Liver (tissue), 9 donors: Measurements from ENCODE around the gene CREB3L2. TPM values are rescaled to one million over a fixed set of nuclear protein-coding genes. Genes with fewer than 3 reads are reported as not detected.

Experiments
- DNase-seq: peaks from one replicate; pipeline ENCODE4 v3.0.0-alpha.2; 2017; ENCODE audit warnings: low spot score
- H3K27ac ChIP-seq, 2 donors: one replicate each; pipeline ENCODE4 v1.7.0; 2013; ENCODE audit warnings: inconsistent platforms in 2 of 2, low read length in 2 of 2, control low read depth in 1 of 2, low read depth in 1 of 2, mild to moderate bottlenecking in 1 of 2
- H3K27me3 ChIP-seq, 4 donors: one replicate each; pipeline versions ENCODE4 v1.6.1 to v1.7.0; 2013; ENCODE audit warnings: low read length in 3 of 4, inconsistent platforms in 1 of 4, mild to moderate bottlenecking in 1 of 4, moderate library complexity in 1 of 4; ENCODE audit not compliant: control insufficient read depth in 4 of 4, insufficient read depth in 4 of 4
- H3K36me3 ChIP-seq, 4 donors: one replicate each; pipeline versions ENCODE4 v1.6.1 to v1.7.0; 2013; ENCODE audit warnings: low read length in 3 of 4, mild to moderate bottlenecking in 3 of 4, low read depth in 1 of 4, moderate library complexity in 1 of 4; ENCODE audit not compliant: control insufficient read depth in 4 of 4, insufficient read depth in 3 of 4
- H3K4me1 ChIP-seq, 4 donors: one replicate each; pipeline versions ENCODE4 v1.6.1 to v1.7.0; 2013; ENCODE audit warnings: low read length in 3 of 4, mild to moderate bottlenecking in 3 of 4, moderate library complexity in 1 of 4; ENCODE audit not compliant: control insufficient read depth in 4 of 4, insufficient read depth in 4 of 4
- H3K4me3 ChIP-seq, 3 donors: one replicate each; pipeline versions ENCODE4 v1.6.1 to v1.7.0; 2013; ENCODE audit warnings: low read length in 3 of 3, control low read depth in 1 of 3, low read depth in 1 of 3, mild to moderate bottlenecking in 1 of 3
- H3K9ac ChIP-seq, 2 donors: one replicate each; pipeline ENCODE4 v1.7.0; 2013; ENCODE audit warnings: low read length in 2 of 2, mild to moderate bottlenecking in 2 of 2, moderate library complexity in 2 of 2, control low read depth in 1 of 2, low read depth in 1 of 2
- H3K9me3 ChIP-seq, 4 donors: one replicate each; pipeline versions ENCODE4 v1.6.1 to v1.7.0; 2013; ENCODE audit warnings: low read length in 3 of 4; ENCODE audit not compliant: control insufficient read depth in 4 of 4
- ATF3 ChIP-seq: IDR thresholded peaks from 2 replicates; pipeline ENCODE4 v1.6.1; 2016; ENCODE audit warnings: antibody characterized with exemption
- CTCF ChIP-seq: fragments of 150-350 bp; IDR thresholded peaks from 2 replicates; pipeline ENCODE4 v1.5.1; 2017; ENCODE audit warnings: improper control_type of control experiment, low read depth, low read length; ENCODE audit not compliant: missing input control
- EGR1 ChIP-seq, 2 donors: IDR thresholded peaks; 2 replicates each; pipeline ENCODE4 v1.6.1; 2016 to 2018; ENCODE audit warnings: antibody characterized with exemption in 2 of 2, low read depth in 2 of 2
- FOXA1 ChIP-seq: IDR thresholded peaks from 2 replicates; pipeline ENCODE4 v1.6.1; 2016; ENCODE audit warnings: antibody characterized with exemption
- GABPA ChIP-seq, 2 donors: IDR thresholded peaks in 1 of 2; conservative IDR thresholded peaks in 1 of 2; 2 replicates each; pipeline ENCODE4 v1.6.1; 2016; ENCODE audit warnings: antibody characterized with exemption in 2 of 2, mild to moderate bottlenecking in 1 of 2, moderate library complexity in 1 of 2
- HNF4G ChIP-seq: IDR thresholded peaks from 2 replicates; pipeline ENCODE4 v1.6.1; 2016; ENCODE audit warnings: antibody characterized with exemption
- NR2F2 ChIP-seq: IDR thresholded peaks from 2 replicates; pipeline ENCODE4 v1.6.1; 2016; ENCODE audit warnings: antibody characterized with exemption
- RAD21 ChIP-seq, 2 donors: IDR thresholded peaks; 2 replicates each; pipeline ENCODE4 v1.6.1; 2016; ENCODE audit warnings: antibody characterized with exemption in 2 of 2, mild to moderate bottlenecking in 2 of 2
- REST ChIP-seq: IDR thresholded peaks from 2 replicates; pipeline ENCODE4 v1.6.1; 2016; ENCODE audit warnings: antibody characterized with exemption, mild to moderate bottlenecking
- RXRA ChIP-seq, 2 donors: IDR thresholded peaks; 2 replicates each; pipeline ENCODE4 v1.6.1; 2017 to 2018; ENCODE audit warnings: antibody characterized with exemption in 2 of 2, mild to moderate bottlenecking in 1 of 2
- TAF1 ChIP-seq: conservative IDR thresholded peaks from 2 replicates; pipeline ENCODE4 v1.6.1; 2016; ENCODE audit warnings: antibody characterized with exemption, mild to moderate bottlenecking
- YY1 ChIP-seq: IDR thresholded peaks from 2 replicates; pipeline ENCODE4 v1.6.1; 2016; ENCODE audit warnings: antibody characterized with exemption, mild to moderate bottlenecking
- ZBTB33 ChIP-seq: IDR thresholded peaks from 2 replicates; pipeline ENCODE4 v1.6.1; 2016; ENCODE audit warnings: antibody characterized with exemption
- WGBS: extraction: QIAGEN DNeasy Blood & Tissue Kit; methylation state at CpG from one replicate; pipeline ENCODE4 v1.1.7; 2013; 5-methylcytosine and 5-hydroxymethylcytosine counted together
- polyA plus RNA-seq, 2 donors: library from polyadenylated mRNA; stranded (reverse) in 1 of 2; unstranded in 1 of 2; fragments of 200-250 nt in 1 of 2; fragments of >200 nt in 1 of 2; fragmentation: Nextera tagmentation in 1 of 2; extraction: Ambion mirVana in 1 of 2; gene quantifications; one replicate each; pipeline versions ENCODE4 v1.2.1 to v1.2.3, GENCODE V29; 2013 to 2015
- total RNA-seq, 2 donors: library from RNA; depleted of rRNA; stranded (reverse); fragments of >200 nt; gene quantifications; one replicate each; pipeline ENCODE4 v1.2.3, GENCODE V29; 2014
- donor health status: healthy.
- donor health status: healthy.
- donor health status: healthy.
- donor health status: healthy.
- donor health status: healthy.

Gene CREB3L2
- total and polyA plus RNA-seq, 4 donors = 6.7 to 16.6 (median 9.9) TPM

- no peak for TF ChIP-seq CTCF
- TF ChIP-seq ZBTB33 = no peak
- Histone ChIP-seq H3K9me3 (no peaks in the 10 kb centered on the region), H3K27me3 (no peaks in the 10 kb centered on the region), H3K4me3 (no peak overlapping the region), H3K4me1 (peaks cover 0 to 26% (median 5%) of the 10 kb centered on the region in 4 donors), H3K9ac (no peak overlapping the region), H3K36me3 (peaks cover 0 to 4% (median under 1%) of the 10 kb centered on the region in 4 donors), H3K27ac (no peak overlapping the region)
- DNase-seq = no peak
- WGBS = 80% methylated on average over 5 of the region's 5 CpGs
Measured at GRCh38 chr7:137932881-137933269, 69.0 kb downstream of the CREB3L2 start.

- H3K36me3 ChIP-seq = peaks cover 0 to 13% (median 6%) of the 10 kb centered on the region in 4 donors
- WGBS = 33% methylated on average over 2 of the region's 2 CpGs
- no peaks in the 10 kb centered on the region for H3K27me3 ChIP-seq
- no peak for DNase-seq
- H3K4me1 ChIP-seq = peaks cover 0 to 20% (median 5%) of the 10 kb centered on the region in 4 donors
- H3K9ac ChIP-seq = no peak overlapping the region
- H3K9me3 ChIP-seq = no peaks in the 10 kb centered on the region
- peak; percentile 29 for TF ChIP-seq YY1
- TF ChIP-seq RAD21 (IDR thresholded peaks at IDR 0.05) = no peak
- no peak overlapping the region for H3K4me3 ChIP-seq
- no peak overlapping the region for H3K27ac ChIP-seq
Measured at GRCh38 chr7:137931823-137932222, 70.1 kb downstream of the CREB3L2 start.

GRCh38 chr7:137930581-137930980 lies 71.3 kb downstream of the CREB3L2 start:
- TF ChIP-seq ZBTB33 (no peak), NR2F2 (no peak), GABPA (IDR thresholded peaks at IDR 0.05 in 1 of 2, conservative IDR thresholded peaks at IDR 0.05 in 1 of 2) (no peak), EGR1 (IDR thresholded peaks at IDR 0.05; ENCODE audit: low read depth in 2 of 2) (no peak), RXRA (IDR thresholded peaks at IDR 0.05) (no peak), ATF3 (no peak), HNF4G (no peak), TAF1 (no peak), RAD21 (IDR thresholded peaks at IDR 0.05) (no peak), FOXA1 (no peak), REST (no peak)
- Histone ChIP-seq H3K27me3 (no peaks in the 10 kb centered on the region), H3K4me1 (peaks cover 0 to 13% (median 3%) of the 10 kb centered on the region in 4 donors), H3K9me3 (no peaks in the 10 kb centered on the region), H3K36me3 (peaks cover 0 to 17% (median 11%) of the 10 kb centered on the region in 4 donors), H3K27ac (no peak overlapping the region), H3K4me3 (no peak overlapping the region), H3K9ac (no peak overlapping the region)
- WGBS = 86% methylated on average over 2 of the region's 2 CpGs
- DNase-seq = no peak
